HAP-1 (cell line): ENCODE measurements around the gene DCBLD1.

Experiments used
- DNase-seq, 2 experiments: peaks; one replicate each; pipeline ENCODE4 v3.0.0-alpha.2; 2016 to 2020; ENCODE audit warnings: low spot score in 2 of 2
- H3K27me3 ChIP-seq: fragments of 250-450 bp; sonication (Bioruptor Pico); 2 replicates; pipeline ENCODE4 v1.5.1; 2020; ENCODE audit warnings: low read depth, mild to moderate bottlenecking, moderate library complexity
- H3K36me3 ChIP-seq: fragments of 250-450 bp; sonication (Bioruptor Pico); replicated peaks from 2 replicates; pipeline ENCODE4 v1.5.1; 2020; ENCODE audit warnings: mild to moderate bottlenecking
- H3K4me1 ChIP-seq: fragments of 250-450 bp; sonication (Bioruptor Pico); 2 replicates; pipeline ENCODE4 v1.5.1; 2020; ENCODE audit warnings: mild to moderate bottlenecking
- H3K4me3 ChIP-seq: fragments of 250-450 bp; sonication (Bioruptor Pico); 2 replicates; pipeline ENCODE4 v1.5.1; 2020; ENCODE audit warnings: mild to moderate bottlenecking, moderate library complexity
- H3K9me3 ChIP-seq: fragments of 250-450 bp; sonication (Bioruptor Pico); 2 replicates; pipeline ENCODE4 v1.5.1; 2020; ENCODE audit warnings: mild to moderate bottlenecking, moderate library complexity
- in situ Hi-C: fragments of 300-500 bp; cut with MboI; formaldehyde crosslinking; loops from 3 replicates; pipeline ENCODE4 v1.14.3; 2020; ENCODE audit warnings: low sequenced_read_pairs, inconsistent platforms, mixed read lengths

The DCBLD1 gene

GRCh38 chr6:117574198-117574597 lies 91.7 kb downstream of the DCBLD1 start:
- Histone ChIP-seq H3K27me3 (no peaks in the 10 kb centered on the region), H3K9me3 (no peaks in the 10 kb centered on the region), H3K4me3 (no peak overlapping the region), H3K36me3 (peaks cover 19% of the 10 kb centered on the region), H3K4me1 (peaks cover 15% of the 10 kb centered on the region)
- no peak for DNase-seq
- in situ Hi-C loops = no loop called here

GRCh38 chr6:117585647-117586046 lies 103.2 kb downstream of the DCBLD1 start:
- no peak for DNase-seq
- Histone ChIP-seq H3K4me1 (peaks cover 4% of the 10 kb centered on the region), H3K27me3 (no peaks in the 10 kb centered on the region), H3K36me3 (peaks cover 12% of the 10 kb centered on the region), H3K9me3 (no peaks in the 10 kb centered on the region), H3K4me3 (no peak overlapping the region)
- in situ Hi-C loops = no loop called here

- H3K9me3 ChIP-seq = no peaks in the 10 kb centered on the region
- in situ Hi-C loops = no loop called here
- DNase-seq = no peak
- no peaks in the 10 kb centered on the region for H3K27me3 ChIP-seq
- H3K4me1 ChIP-seq = peaks cover 8% of the 10 kb centered on the region
- H3K4me3 ChIP-seq = no peak overlapping the region
- H3K36me3 ChIP-seq = peaks cover 16% of the 10 kb centered on the region
These were observed 108.0 kb downstream of the DCBLD1 start for GRCh38 chr6:117590447-117590846.

- H3K9me3 ChIP-seq = no peaks in the 10 kb centered on the region
- in situ Hi-C loops = no loop called here
- DNase-seq = no peak
- H3K4me3 ChIP-seq = no peak overlapping the region
- peaks cover 16% of the 10 kb centered on the region for H3K36me3 ChIP-seq
- H3K4me1 ChIP-seq = peaks cover 8% of the 10 kb centered on the region
- no peaks in the 10 kb centered on the region for H3K27me3 ChIP-seq
These were observed 108.9 kb downstream of the DCBLD1 start for GRCh38 chr6:117591405-117591804.

GRCh38 chr6:117592983-117593759 lies 110.7 kb downstream of the DCBLD1 start:
- peaks cover 6% of the 10 kb centered on the region for H3K9me3 ChIP-seq
- no peak overlapping the region for H3K4me3 ChIP-seq
- DNase-seq = peak; percentile 17 to 35
- in situ Hi-C loops = no loop called here
- peaks cover 8% of the 10 kb centered on the region for H3K4me1 ChIP-seq
- peaks cover 26% of the 10 kb centered on the region for H3K36me3 ChIP-seq
- H3K27me3 ChIP-seq = no peaks in the 10 kb centered on the region

GRCh38 chr6:117595099-117595923 lies 112.8 kb downstream of the DCBLD1 start:
- Histone ChIP-seq H3K9me3 (peaks cover 6% of the 10 kb centered on the region), H3K4me1 (peaks cover 19% of the 10 kb centered on the region), H3K4me3 (no peak overlapping the region), H3K27me3 (no peaks in the 10 kb centered on the region), H3K36me3 (peaks cover 27% of the 10 kb centered on the region)
- DNase-seq = no peak
- in situ Hi-C loops = no loop called here

GRCh38 chr6:117597755-117598154 lies 115.3 kb downstream of the DCBLD1 start:
- Histone ChIP-seq H3K27me3 (no peaks in the 10 kb centered on the region), H3K36me3 (peaks cover 24% of the 10 kb centered on the region), H3K4me3 (no peak overlapping the region), H3K4me1 (peaks cover 20% of the 10 kb centered on the region), H3K9me3 (peaks cover 6% of the 10 kb centered on the region)
- no peak for DNase-seq
- in situ Hi-C loops = no loop called here
